HEK293 (cell line): Measurements from ENCODE around the gene GAL3ST2.

Experiments used
- CTCF ChIA-PET: fragments of 350-600 bp; formaldehyde crosslinking; extraction: SDS; loops from one replicate; lab custom pipeline; 2021; ENCODE audit warnings: antibody characterized with exemption; lab: Yijun Ruan, JAX
- POLR2A ChIA-PET: fragments of 300-600 bp; formaldehyde crosslinking; extraction: SDS; loops from one replicate; lab custom pipeline; 2020; ENCODE audit warnings: antibody characterized with exemption, inconsistent platforms; lab: Yijun Ruan, JAX
- H3K27ac ChIP-seq: fragments of 200-500 bp; sonication (Bioruptor generic); 2 replicates; pipeline ENCODE4 v1.5.1; 2014; ENCODE audit warnings: low read depth, low read length, control low read depth, inconsistent platforms; ENCODE audit errors: extremely low read depth
- H3K36me3 ChIP-seq, 2 experiments: fragments of 200-500 bp in 1 of 2; sonication (Bioruptor generic) in 1 of 2; 1 replicate in 1 of 2; 2 replicates in 1 of 2; pipeline ENCODE4 v1.5.1; 2014 to 2017; ENCODE audit warnings: inconsistent platforms in 2 of 2, low read length in 2 of 2; ENCODE audit not compliant: control insufficient read depth in 2 of 2, insufficient read depth in 1 of 2
- H3K4me1 ChIP-seq: fragments of 200-500 bp; sonication (Bioruptor generic); 2 replicates; pipeline ENCODE4 v1.5.1; 2014; ENCODE audit warnings: mild to moderate bottlenecking, low read length, inconsistent platforms; ENCODE audit not compliant: control insufficient read depth, insufficient read depth
- H3K4me3 ChIP-seq: 2 replicates; pipeline ENCODE4 v1.5.1; 2011; ENCODE audit warnings: low read depth, mild to moderate bottlenecking, control low read depth, low read length, moderate library complexity
- H3K9me3 ChIP-seq: fragments of 200-500 bp; sonication (Bioruptor generic); 2 replicates; pipeline ENCODE4 v1.5.1; 2014; ENCODE audit warnings: low read depth, low read length, inconsistent platforms; ENCODE audit not compliant: control insufficient read depth, insufficient read depth
- GLIS1 ChIP-seq: fragments of 450-650 bp; formaldehyde crosslinking; IDR thresholded peaks from 2 replicates; pipeline ENCODE4 v1.5.1; 2016; ENCODE audit warnings: missing biosample characterization, missing genetic modification characterization
- KLF7 ChIP-seq: fragments of 450-650 bp; formaldehyde crosslinking; IDR thresholded peaks from 2 replicates; pipeline ENCODE4 v1.5.1; 2016; ENCODE audit warnings: missing biosample characterization, missing genetic modification characterization, borderline replicate concordance
- OVOL3 ChIP-seq: fragments of 450-650 bp; formaldehyde crosslinking; IDR thresholded peaks from 2 replicates; pipeline ENCODE4 v1.5.1; 2016; ENCODE audit warnings: missing biosample characterization, missing genetic modification characterization
- SALL2 ChIP-seq: fragments of 450-650 bp; formaldehyde crosslinking; IDR thresholded peaks from 2 replicates; pipeline ENCODE4 v1.5.0; 2017; ENCODE audit warnings: missing biosample characterization, mild to moderate bottlenecking, missing genetic modification characterization, borderline replicate concordance
- SCRT1 ChIP-seq: fragments of 450-650 bp; formaldehyde crosslinking; IDR thresholded peaks from 2 replicates; pipeline ENCODE4 v1.5.1; 2016; ENCODE audit warnings: missing biosample characterization, missing genetic modification characterization, borderline replicate concordance
- SETDB1 ChIP-seq: IDR thresholded peaks from one replicate; pipeline ENCODE4 v1.6.1; 2017; ENCODE audit warnings: mild to moderate bottlenecking, low read length, moderate library complexity, mixed read lengths; ENCODE audit not compliant: insufficient read length
- ZBTB48 ChIP-seq: fragments of 450-650 bp; formaldehyde crosslinking; IDR thresholded peaks from 2 replicates; pipeline ENCODE4 v1.5.1; 2016; ENCODE audit warnings: missing biosample characterization, missing genetic modification characterization
- ZFP37 ChIP-seq: fragments of 450-650 bp; formaldehyde crosslinking; IDR thresholded peaks from 2 replicates; pipeline ENCODE4 v1.5.1; 2016; ENCODE audit warnings: missing biosample characterization, missing genetic modification characterization
- ZNF529 ChIP-seq: fragments of 450-650 bp; formaldehyde crosslinking; IDR thresholded peaks from 2 replicates; pipeline ENCODE4 v1.5.1; 2017; ENCODE audit warnings: missing genetic modification characterization, missing biosample characterization; ENCODE audit not compliant: insufficient replicate concordance
- ZNF571 ChIP-seq: fragments of 450-650 bp; formaldehyde crosslinking; IDR thresholded peaks from 2 replicates; pipeline ENCODE4 v1.5.0; 2017; ENCODE audit warnings: missing biosample characterization, missing genetic modification characterization
- ZNF585B ChIP-seq: fragments of 450-650 bp; formaldehyde crosslinking; IDR thresholded peaks from 2 replicates; pipeline ENCODE4 v1.5.1; 2016; ENCODE audit warnings: missing biosample characterization, missing genetic modification characterization
- ZNF658 ChIP-seq: fragments of 450-650 bp; formaldehyde crosslinking; IDR thresholded peaks from 2 replicates; pipeline ENCODE4; 2016; ENCODE audit warnings: missing biosample characterization, missing genetic modification characterization
- ZNF660 ChIP-seq: fragments of 450-650 bp; IDR thresholded peaks from 2 replicates; pipeline ENCODE4 v1.5.1; 2018; ENCODE audit warnings: missing biosample characterization, mild to moderate bottlenecking, missing genetic modification characterization
- ZNF830 ChIP-seq: fragments of 450-650 bp; IDR thresholded peaks from 2 replicates; pipeline ENCODE4 v1.5.0; 2018; ENCODE audit warnings: missing biosample characterization, missing genetic modification characterization, low read depth, mild to moderate bottlenecking, moderate library complexity
- ZSCAN16 ChIP-seq: fragments of 450-650 bp; formaldehyde crosslinking; IDR thresholded peaks from 2 replicates; pipeline ENCODE4 v1.5.1; 2016; ENCODE audit warnings: missing biosample characterization, missing genetic modification characterization
- ZXDB ChIP-seq: fragments of 450-650 bp; formaldehyde crosslinking; IDR thresholded peaks from 2 replicates; pipeline ENCODE4 v1.5.1; 2016; ENCODE audit warnings: missing biosample characterization, missing genetic modification characterization
- TF ChIP-seq, protein P1 (sequence below): fragments of 450-650 bp; formaldehyde crosslinking; IDR thresholded peaks from 2 replicates; pipeline ENCODE4 v1.5.1; 2016; ENCODE audit warnings: missing biosample characterization, missing genetic modification characterization
- TF ChIP-seq, protein P2 (sequence below): fragments of 450-650 bp; formaldehyde crosslinking; IDR thresholded peaks from 2 replicates; pipeline ENCODE4 v1.5.1; 2017; ENCODE audit warnings: missing biosample characterization, missing genetic modification characterization
- TF ChIP-seq, protein P3 (sequence below): fragments of 450-650 bp; IDR thresholded peaks from 2 replicates; pipeline ENCODE4 v1.5.1; 2018; ENCODE audit warnings: missing biosample characterization, missing genetic modification characterization
- TF ChIP-seq, protein P4 (sequence below): fragments of 450-650 bp; formaldehyde crosslinking; IDR thresholded peaks from 2 replicates; pipeline ENCODE4 v1.5.1; 2016; ENCODE audit warnings: missing biosample characterization, missing genetic modification characterization
- TF ChIP-seq, protein P5 (sequence below): fragments of 450-650 bp; formaldehyde crosslinking; IDR thresholded peaks from 2 replicates; pipeline ENCODE4 v1.5.1; 2016; ENCODE audit warnings: missing biosample characterization, missing genetic modification characterization

Gene GAL3ST2

DNA sequence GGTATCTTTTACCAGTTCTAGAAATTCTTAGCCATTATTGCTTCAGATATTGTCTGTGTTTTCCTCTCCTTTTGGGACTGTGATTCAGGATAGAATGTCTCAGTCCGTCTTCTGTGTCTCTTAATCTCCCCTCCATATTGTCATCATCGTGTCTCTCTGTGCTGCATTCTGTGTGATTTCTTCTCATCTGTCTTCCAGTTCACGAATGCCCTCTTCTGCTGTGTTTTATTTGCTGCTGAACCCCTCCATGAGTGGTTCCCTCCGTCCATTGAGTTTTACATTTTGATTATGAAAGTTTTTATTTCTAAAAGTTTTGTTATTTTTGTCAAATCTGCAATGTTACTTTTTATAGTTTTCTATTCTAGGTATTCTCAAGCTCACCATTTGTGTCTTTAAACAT, 30.5 kb upstream of the GAL3ST2 start:
- Histone ChIP-seq H3K4me3 (no peak overlapping the region), H3K9me3 (no peaks in the 10 kb centered on the region)
- CTCF ChIA-PET = no interaction called here
- TF ChIP-seq GLIS1 (tag by site-specific recombination) = no peak
- TF ChIP-seq SETDB1 = peak; percentile 31
- TF ChIP-seq, all 188 proteins: peak for 1
- Histone ChIP-seq H3K4me1 (no peaks in the 10 kb centered on the region), H3K36me3 (peaks cover 8 to 59% of the 10 kb centered on the region in 2 experiments; a peak in 2 of 3 replicates), H3K27ac (no peak overlapping the region)
- POLR2A ChIA-PET = no interaction called here

DNA sequence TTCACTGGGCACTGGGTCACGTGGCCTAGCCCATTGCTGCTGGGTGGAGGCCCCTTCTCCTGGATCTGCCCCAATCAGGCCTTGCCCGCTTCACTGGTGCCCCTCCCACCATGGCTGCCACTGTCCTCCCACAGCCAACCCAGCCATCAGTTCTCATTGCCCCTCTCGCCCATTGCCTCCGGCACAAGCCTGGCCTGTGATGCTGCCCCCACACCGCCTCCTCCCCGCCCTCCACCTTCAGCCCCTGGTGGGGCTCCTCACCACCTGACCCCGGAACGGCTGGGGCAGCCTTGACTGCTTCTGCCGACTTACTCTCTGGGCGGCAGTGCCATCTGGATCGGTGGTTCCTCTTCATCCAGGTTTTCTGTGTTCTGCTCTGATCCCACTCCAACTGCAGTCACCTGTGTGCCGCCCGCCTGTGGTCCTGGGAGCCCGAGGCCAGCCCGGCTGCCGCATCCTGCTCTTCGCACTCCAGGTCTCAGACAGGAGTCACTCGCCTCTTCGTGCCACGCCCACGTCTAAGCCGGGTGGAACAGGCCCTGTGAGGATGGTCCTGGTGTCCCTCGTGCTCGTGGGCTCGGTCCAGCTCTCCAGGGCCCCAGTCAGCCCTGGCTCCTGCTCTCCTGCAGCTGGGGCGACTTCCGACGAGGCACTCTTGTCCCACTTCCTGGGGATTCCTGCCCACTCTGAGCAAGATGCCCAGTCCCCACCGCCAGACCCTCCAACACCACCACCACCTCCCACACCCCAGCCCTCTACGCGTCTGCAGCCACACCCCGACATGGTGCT, 28.0 kb upstream of the GAL3ST2 start:
- H3K4me1 ChIP-seq = no peaks in the 10 kb centered on the region
- no peak for TF ChIP-seq SCRT1 (tag by site-specific recombination)
- TF ChIP-seq ZBTB48 (tag by site-specific recombination) = no peak
- TF ChIP-seq, protein P1, sequence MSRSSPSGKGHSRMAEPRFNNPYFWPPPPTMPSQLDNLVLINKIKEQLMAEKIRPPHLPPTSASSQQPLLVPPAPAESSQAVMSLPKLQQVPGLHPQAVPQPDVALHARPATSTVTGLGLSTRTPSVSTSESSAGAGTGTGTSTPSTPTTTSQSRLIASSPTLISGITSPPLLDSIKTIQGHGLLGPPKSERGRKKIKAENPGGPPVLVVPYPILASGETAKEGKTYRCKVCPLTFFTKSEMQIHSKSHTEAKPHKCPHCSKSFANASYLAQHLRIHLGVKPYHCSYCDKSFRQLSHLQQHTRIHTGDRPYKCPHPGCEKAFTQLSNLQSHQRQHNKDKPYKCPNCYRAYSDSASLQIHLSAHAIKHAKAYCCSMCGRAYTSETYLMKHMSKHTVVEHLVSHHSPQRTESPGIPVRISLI (tag by site-specific recombination) = no peak
- TF ChIP-seq KLF7 (tag by site-specific recombination) = no peak
- TF ChIP-seq, protein P2, sequence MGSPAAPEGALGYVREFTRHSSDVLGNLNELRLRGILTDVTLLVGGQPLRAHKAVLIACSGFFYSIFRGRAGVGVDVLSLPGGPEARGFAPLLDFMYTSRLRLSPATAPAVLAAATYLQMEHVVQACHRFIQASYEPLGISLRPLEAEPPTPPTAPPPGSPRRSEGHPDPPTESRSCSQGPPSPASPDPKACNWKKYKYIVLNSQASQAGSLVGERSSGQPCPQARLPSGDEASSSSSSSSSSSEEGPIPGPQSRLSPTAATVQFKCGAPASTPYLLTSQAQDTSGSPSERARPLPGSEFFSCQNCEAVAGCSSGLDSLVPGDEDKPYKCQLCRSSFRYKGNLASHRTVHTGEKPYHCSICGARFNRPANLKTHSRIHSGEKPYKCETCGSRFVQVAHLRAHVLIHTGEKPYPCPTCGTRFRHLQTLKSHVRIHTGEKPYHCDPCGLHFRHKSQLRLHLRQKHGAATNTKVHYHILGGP (tag by site-specific recombination) = no peak
- TF ChIP-seq, protein P3, sequence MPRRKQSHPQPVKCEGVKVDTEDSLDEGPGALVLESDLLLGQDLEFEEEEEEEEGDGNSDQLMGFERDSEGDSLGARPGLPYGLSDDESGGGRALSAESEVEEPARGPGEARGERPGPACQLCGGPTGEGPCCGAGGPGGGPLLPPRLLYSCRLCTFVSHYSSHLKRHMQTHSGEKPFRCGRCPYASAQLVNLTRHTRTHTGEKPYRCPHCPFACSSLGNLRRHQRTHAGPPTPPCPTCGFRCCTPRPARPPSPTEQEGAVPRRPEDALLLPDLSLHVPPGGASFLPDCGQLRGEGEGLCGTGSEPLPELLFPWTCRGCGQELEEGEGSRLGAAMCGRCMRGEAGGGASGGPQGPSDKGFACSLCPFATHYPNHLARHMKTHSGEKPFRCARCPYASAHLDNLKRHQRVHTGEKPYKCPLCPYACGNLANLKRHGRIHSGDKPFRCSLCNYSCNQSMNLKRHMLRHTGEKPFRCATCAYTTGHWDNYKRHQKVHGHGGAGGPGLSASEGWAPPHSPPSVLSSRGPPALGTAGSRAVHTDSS (tag by site-specific recombination) = no peak
- TF ChIP-seq, all 188 proteins: peak for 0
- ChIA-PET POLR2A (no interaction called here), CTCF (no interaction called here)
- H3K9me3 ChIP-seq = no peaks in the 10 kb centered on the region
- peaks cover 8 to 75% of the 10 kb centered on the region in 2 experiments; a peak in 2 of 3 replicates for H3K36me3 ChIP-seq
- no peak overlapping the region for H3K4me3 ChIP-seq
- H3K27ac ChIP-seq = no peak overlapping the region

DNA sequence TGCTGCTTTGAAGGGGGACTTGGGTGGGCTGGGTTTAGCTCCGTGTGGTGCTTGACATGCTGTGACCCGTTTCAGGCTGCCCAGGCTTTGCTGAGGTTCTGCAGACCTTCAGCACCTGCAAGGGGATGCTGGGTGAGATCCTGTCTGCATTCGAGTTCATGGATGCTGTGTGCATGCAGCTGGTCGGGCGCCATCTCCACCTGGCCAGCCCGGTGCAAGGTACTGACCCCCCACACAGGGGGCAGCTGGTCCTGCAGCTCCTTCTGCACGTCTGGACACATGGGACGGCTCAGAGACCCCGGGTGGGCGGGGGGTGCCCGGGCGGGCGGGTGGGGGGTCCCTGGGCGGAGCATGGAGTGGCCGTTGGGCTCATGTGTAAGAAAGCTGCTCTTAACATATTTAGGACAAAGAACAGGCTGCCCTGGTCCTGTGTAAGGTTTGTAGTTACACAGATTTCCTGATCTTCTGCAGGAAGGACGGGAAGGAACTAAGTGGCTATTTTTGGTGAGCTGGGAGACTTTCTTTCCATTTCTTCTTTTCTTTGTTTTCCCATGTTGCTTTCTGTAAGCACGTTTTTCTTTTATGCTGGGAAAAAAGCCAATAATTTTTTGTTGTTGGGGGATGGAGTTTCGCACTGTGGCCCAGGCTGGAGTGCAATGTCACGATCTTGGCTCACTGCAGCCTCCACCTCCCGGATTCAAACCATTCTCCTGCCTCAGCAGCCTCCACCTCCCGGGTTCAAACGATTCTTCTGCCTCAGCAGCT, 26.4 kb upstream of the GAL3ST2 start:
- POLR2A ChIA-PET = no interaction called here
- CTCF ChIA-PET = interaction anchor here (0.6 kb wide), 1 partner anchor 16 kb away, joined by 3 read pairs; the partner anchor contains the start of gene D2HGDH

More for the DNA sequence above, 26.4 kb upstream of the GAL3ST2 start:
- Histone ChIP-seq H3K9me3 (no peaks in the 10 kb centered on the region), H3K36me3 (peaks cover 8 to 64% of the 10 kb centered on the region in 2 experiments; a peak in 2 of 3 replicates), H3K27ac (no peak overlapping the region), H3K4me1 (no peaks in the 10 kb centered on the region), H3K4me3 (no peak overlapping the region)
- TF ChIP-seq ZNF660 = no peak
- no peak for TF ChIP-seq ZXDB
- TF ChIP-seq, protein P4, sequence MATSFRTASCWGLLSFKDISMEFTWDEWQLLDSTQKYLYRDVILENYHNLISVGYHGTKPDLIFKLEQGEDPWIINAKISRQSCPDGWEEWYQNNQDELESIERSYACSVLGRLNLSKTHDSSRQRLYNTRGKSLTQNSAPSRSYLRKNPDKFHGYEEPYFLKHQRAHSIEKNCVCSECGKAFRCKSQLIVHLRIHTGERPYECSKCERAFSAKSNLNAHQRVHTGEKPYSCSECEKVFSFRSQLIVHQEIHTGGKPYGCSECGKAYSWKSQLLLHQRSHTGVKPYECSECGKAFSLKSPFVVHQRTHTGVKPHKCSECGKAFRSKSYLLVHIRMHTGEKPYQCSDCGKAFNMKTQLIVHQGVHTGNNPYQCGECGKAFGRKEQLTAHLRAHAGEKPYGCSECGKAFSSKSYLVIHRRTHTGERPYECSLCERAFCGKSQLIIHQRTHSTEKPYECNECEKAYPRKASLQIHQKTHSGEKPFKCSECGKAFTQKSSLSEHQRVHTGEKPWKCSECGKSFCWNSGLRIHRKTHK = no peak
- TF ChIP-seq SALL2 (tag by site-specific recombination) = no peak
- no peak for TF ChIP-seq OVOL3
- no peak for TF ChIP-seq ZNF830 (tag by site-specific recombination)
- no peak for TF ChIP-seq ZNF529 (tag by site-specific recombination)
- no peak for TF ChIP-seq ZNF585B
- TF ChIP-seq ZSCAN16 = no peak
- TF ChIP-seq ZNF571 (tag by site-specific recombination) = no peak
- TF ChIP-seq, protein P5, sequence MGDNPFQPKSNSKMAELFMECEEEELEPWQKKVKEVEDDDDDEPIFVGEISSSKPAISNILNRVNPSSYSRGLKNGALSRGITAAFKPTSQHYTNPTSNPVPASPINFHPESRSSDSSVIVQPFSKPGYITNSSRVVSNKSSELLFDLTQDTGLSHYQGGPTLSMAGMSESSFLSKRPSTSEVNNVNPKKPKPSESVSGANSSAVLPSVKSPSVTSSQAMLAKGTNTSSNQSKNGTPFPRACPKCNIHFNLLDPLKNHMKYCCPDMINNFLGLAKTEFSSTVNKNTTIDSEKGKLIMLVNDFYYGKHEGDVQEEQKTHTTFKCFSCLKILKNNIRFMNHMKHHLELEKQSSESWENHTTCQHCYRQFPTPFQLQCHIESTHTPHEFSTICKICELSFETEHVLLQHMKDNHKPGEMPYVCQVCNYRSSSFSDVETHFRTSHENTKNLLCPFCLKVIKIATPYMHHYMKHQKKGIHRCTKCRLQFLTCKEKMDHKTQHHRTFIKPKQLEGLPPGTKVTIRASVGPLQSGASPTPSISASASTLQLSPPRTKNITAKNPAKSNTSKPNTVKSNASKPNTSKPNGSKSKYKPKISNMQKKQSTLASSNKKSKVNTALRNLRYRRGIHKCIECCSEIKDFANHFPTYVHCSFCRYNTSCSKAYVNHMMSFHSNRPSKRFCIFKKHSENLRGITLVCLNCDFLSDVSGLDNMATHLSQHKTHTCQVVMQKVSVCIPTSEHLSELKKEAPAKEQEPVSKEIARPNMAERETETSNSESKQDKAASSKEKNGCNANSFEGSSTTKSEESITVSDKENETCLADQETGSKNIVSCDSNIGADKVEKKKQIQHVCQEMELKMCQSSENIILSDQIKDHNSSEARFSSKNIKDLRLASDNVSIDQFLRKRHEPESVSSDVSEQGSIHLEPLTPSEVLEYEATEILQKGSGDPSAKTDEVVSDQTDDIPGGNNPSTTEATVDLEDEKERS (tag by site-specific recombination) = no peak
- no peak for TF ChIP-seq ZNF658
- TF ChIP-seq ZFP37 (tag by site-specific recombination) = no peak
